GM21717 (cell line): ENCODE data around the gene SLC10A6.
A peak's percentile ranks its signal among the peaks of the same experiment; 100 is the strongest.
"Not testable (repeated sequence)": the region's sequence is repeated elsewhere in the genome, so short reads cannot be mapped to it uniquely, and the experiment has no call there.

Experiments
- ATAC-seq: cut with Tn5 transposase; IDR thresholded peaks from one replicate; pipeline ENCODE4 v1.9.1; 2021; ENCODE audit warnings: mild to moderate bottlenecking, moderate library complexity; ENCODE audit not compliant: unreplicated experiment

SLC10A6 gene

GRCh38 chr4:86848732-86849619 is at the start of gene SLC10A6:
Gene SLC10A6 (minus strand): TSS chr4:86849384. CDS start chr4:86849115, 269 bp downstream.
- ATAC-seq, result no peak

GRCh38 chr4:86898562-86898961 is 49.4 kb upstream of the SLC10A6 start:
- ATAC-seq, result no peak

- ATAC-seq, result no peak
Measured at GRCh38 chr4:86896596-86896995, 47.4 kb upstream of the SLC10A6 start.

- ATAC-seq, result peak; percentile 46
Measured at GRCh38 chr4:86895692-86896488, 46.7 kb upstream of the SLC10A6 start.

DNA sequence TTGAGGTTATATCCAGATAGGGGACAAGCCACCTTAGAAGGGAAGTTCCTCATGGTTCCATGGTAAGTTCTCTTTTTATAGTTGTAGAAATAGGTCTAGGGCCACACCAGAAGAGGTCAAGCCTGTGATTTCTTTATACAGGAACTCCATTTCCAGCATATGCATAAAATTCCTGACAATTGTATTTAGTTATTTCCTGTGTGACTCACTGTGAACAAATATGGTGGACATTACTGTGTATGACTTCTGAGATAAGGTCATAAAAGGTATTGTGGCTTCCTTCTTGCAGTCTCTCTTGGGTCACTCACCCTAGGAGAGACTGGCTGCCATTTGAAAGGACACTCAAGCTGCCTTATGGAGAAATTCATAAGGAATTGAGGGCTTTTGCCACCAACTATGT is 45.3 kb upstream of the SLC10A6 start:
- ATAC-seq, result no peak

- ATAC-seq, result no peak
Measured at GRCh38 chr4:86893136-86893535, 44.0 kb upstream of the SLC10A6 start.

DNA sequence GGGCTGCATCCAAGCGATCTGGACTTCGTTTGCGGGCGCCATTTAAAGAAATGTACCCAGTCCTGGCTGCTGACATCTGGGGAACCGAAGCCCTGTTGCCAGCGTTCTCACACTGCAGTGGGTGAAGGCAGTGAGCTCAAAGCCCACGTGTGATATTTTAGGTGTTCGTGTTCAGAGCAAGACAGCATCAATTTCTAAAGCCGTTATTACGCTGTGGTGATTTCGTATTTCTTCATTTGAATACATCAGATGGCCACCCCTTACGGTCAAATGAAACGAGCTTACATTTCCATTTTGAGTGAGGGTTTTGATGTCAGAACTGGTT is 43.4 kb upstream of the SLC10A6 start:
- peak; percentile 18 for ATAC-seq

- ATAC-seq, result peak; percentile 65
Measured at GRCh38 chr4:86891762-86892635, 42.8 kb upstream of the SLC10A6 start, which contains the start of gene C4orf36. Gene C4orf36 (minus strand): TSS chr4:86892422. CDS start chr4:86891520, 902 bp downstream.

- no peak for ATAC-seq
Measured at GRCh38 chr4:86890790-86891189, 41.6 kb upstream of the SLC10A6 start.

DNA sequence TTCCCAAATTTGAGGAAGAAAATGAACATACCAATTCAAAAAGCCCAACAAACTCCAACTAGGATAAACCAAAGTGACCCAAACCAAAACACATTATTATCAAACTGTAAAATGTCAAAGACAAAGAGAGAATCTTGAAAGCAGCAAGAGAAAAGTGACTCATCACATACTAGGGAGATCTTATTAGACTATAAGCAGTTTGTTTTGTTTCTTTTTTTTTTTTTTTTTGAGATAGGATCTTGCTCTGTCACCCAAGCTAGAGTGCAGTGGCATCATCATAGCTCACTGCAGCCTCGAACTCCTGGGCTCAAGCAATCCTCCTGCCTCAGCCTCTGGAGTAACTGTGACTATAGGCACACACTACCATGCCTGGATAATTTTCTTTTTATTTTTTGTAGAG is 30.5 kb upstream of the SLC10A6 start:
- no peak for ATAC-seq

- no peak for ATAC-seq
Measured at GRCh38 chr4:86878640-86879039, 29.5 kb upstream of the SLC10A6 start.

DNA sequence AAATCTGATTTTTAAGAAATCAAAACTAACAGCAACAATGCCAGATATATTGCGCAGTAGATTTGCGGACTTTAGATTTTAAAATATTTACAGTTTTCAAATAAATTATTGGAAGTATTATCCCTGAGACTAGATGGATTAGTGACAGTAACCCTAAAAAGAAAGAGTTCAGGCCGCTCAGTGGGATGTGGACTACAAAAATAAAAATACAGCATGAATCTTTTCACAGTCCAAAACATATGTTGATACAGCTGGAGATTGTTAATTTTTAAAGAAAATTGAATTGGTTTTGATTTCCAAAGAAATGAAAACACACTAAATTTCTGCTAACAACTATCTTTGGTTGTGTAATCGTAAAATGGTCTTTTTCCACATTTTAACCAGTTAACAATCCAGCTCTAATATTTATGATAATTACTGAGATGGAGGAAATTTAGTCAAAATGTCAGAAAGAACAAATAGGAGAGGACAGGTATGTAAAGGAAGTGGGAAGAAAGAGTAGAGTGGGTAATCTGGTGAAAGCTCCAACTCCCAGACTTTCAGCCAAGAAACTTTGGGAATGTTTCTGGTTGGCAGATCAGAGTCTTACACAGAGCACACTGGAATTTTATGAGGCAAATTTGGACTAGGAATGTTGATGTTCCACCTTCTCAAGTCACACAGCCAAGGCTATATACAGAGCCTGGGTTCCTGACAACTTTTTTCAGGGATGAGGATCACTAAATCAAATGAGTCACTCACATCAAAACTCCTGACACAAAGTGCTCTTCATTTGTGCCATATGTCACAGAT is 27.9 kb upstream of the SLC10A6 start:
- no peak for ATAC-seq

DNA sequence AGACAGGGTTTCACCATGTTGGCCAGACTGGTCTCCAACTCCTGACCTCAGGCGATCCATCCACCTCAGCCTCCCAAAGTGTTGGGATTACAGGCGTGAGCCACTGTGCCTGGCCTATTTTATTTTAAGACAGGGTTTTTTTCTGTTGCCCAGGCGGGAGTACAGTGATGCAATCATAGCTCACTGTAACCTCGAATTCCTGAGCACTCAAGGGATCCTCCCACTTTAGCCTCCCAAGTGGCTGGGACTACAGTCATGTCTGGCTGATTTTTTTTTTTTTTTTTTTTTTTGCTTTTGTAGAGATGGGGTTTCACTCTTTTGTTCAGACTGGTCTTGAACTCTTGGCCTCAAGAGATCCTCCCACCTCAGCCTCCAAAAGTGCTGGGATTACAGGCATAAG is 26.3 kb upstream of the SLC10A6 start:
- not testable (repeated sequence) for ATAC-seq

DNA sequence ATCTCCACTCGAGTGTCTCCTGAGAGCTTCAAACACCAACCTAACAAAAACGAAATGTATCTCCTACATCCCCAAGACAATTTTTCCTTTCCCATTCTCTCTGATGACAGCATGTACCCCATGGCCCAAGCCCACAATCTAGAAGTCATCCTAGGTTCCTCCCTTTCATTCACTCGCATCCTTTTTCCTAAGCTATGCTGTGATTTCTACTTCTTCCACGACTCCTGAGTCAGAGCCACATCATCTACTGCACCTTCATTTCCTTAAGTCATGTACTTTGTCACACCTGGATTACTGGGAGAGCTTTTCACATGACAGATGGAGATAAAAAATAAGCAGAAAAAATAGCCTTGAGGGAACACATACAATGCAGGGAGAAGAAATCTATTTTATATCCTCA is 23.0 kb upstream of the SLC10A6 start:
- no peak for ATAC-seq

- no peak for ATAC-seq
Measured at GRCh38 chr4:86870442-86871069, 21.4 kb upstream of the SLC10A6 start.

- no peak for ATAC-seq
Measured at GRCh38 chr4:86857341-86858052, 8.3 kb upstream of the SLC10A6 start.

- ATAC-seq, result no peak
Measured at GRCh38 chr4:86856896-86857295, 7.7 kb upstream of the SLC10A6 start.

DNA sequence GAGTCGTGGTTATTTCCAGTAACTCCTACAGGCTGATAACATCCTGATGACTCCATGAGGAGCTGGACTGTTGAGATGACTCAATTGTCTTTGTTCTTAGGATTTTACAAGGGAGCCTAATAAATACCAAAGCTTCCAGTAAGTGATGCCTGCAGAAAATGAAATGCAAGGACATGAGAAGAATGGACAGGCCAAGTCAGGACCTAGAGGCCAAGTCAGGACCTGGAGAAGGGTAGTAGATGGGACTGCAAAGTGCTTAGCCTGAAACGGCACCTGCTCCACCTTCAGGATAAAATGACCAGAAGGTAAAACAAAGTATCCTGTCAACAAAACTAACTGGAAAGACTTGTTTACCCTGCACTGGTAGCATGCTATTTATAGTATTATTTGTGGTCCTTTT is 6.4 kb upstream of the SLC10A6 start:
- no peak for ATAC-seq

GRCh38 chr4:86853209-86853608 is 4.0 kb upstream of the SLC10A6 start:
- no peak for ATAC-seq
